HUES48 (cell line): ENCODE measurements around the gene NSRP1.

Experiments used
- H3K27ac ChIP-seq: one replicate; pipeline ENCODE4 v1.7.0; 2013; ENCODE audit warnings: low read depth, low read length, inconsistent platforms
- H3K27me3 ChIP-seq: 2 replicates; pipeline ENCODE4 v1.6.1; 2013; ENCODE audit warnings: mild to moderate bottlenecking, low read length; ENCODE audit not compliant: control insufficient read depth, insufficient read depth
- H3K36me3 ChIP-seq: 2 replicates; pipeline ENCODE4 v1.6.1; 2013; ENCODE audit warnings: low read length; ENCODE audit not compliant: control insufficient read depth, insufficient read depth
- H3K4me1 ChIP-seq: 2 replicates; pipeline ENCODE4 v1.6.1; 2013; ENCODE audit warnings: mild to moderate bottlenecking, low read length; ENCODE audit not compliant: control insufficient read depth, insufficient read depth
- H3K4me3 ChIP-seq: 2 replicates; pipeline ENCODE4 v1.5.1; 2013; ENCODE audit warnings: mild to moderate bottlenecking, low read depth, low read length
- H3K9ac ChIP-seq: 2 replicates; pipeline ENCODE4 v1.6.1; 2013; ENCODE audit warnings: mild to moderate bottlenecking, low read depth, low read length, moderate library complexity
- H3K9me3 ChIP-seq: 2 replicates; pipeline ENCODE4 v1.6.1; 2013; ENCODE audit warnings: low read length; ENCODE audit not compliant: control insufficient read depth, insufficient read depth

The NSRP1 gene

DNA sequence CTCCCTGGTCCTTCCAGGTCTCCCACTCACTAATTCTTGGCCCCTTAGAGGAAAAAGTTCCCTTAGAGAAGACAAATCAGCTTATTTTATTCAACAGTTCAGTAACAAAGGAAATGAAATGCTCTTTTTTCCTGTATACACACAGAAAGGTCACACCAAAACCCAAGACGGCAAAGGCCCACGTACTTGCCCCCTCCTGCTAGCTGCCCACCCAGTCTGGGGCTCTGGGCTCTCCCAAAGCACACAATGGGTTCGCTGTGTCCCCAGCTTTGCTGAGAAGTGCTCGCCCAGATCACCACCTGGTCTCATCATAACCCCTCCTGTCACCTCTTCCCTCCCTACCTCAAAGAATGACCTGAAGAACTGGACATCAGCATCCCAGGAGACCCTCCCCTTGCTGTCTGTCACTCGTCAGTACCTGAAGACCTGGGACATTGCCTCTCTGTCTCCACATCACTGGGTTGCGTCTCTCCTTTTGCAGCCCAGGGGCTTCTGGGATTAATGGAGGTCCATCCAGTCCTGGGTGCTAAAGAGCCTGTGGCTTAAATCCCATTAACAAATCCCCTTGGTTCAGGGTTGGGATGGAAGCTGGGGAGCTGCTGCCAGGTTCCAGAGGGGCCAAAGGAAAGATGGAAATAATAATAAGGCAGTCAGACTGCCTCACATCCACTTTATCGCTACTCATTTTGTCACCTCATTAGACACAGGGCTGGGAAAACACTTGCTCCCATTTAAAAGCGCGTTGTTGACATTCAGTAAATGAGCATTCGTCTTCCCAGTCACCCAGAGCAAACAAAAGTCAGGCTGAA is 115.6 kb downstream of the NSRP1 start:
- H3K36me3 ChIP-seq, result no peaks in the 10 kb centered on the region
- no peak overlapping the region for H3K4me3 ChIP-seq
- no peak overlapping the region for H3K27ac ChIP-seq
- no peaks in the 10 kb centered on the region for H3K9me3 ChIP-seq
- H3K27me3 ChIP-seq, result peaks cover 45% of the 10 kb centered on the region
- H3K4me1 ChIP-seq, result no peaks in the 10 kb centered on the region; the same call in 1 of the 2 replicates
- no peak overlapping the region for H3K9ac ChIP-seq

DNA sequence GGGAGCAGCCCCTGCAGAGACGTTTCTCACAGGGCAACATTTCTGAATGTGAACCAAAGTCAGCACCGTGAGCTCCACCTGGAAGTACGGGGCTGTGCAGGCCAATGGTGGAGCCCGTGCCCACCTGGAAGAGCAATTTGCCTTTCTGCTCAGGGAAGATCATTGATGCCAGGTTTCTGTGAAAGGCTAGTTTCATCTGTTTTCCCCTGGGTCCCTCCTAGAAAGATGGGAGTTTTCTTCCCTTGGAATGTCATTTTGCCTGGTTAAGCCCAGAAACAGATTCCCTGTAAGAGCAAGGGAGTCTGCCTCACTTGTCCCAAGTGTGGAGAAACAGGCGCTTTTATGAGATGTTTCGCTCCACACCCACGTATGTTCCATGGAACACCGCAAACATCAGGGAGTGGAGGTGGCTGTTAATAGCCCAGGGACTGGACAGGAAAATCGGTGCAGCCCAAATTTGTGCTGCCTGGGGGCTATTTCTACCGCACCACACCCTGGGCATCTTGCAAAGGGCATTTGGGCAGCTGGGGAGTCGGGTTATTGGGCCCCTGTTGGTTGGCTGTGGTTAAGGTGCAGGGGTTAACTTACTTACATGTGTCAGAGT is 116.3 kb downstream of the NSRP1 start:
- H3K27me3 ChIP-seq, result peaks cover 52% of the 10 kb centered on the region
- peaks cover 6% of the 10 kb centered on the region for H3K4me1 ChIP-seq
- H3K36me3 ChIP-seq, result no peaks in the 10 kb centered on the region
- no peak overlapping the region for H3K27ac ChIP-seq
- no peaks in the 10 kb centered on the region for H3K9me3 ChIP-seq
- H3K4me3 ChIP-seq, result no peak overlapping the region
- no peak overlapping the region for H3K9ac ChIP-seq

DNA sequence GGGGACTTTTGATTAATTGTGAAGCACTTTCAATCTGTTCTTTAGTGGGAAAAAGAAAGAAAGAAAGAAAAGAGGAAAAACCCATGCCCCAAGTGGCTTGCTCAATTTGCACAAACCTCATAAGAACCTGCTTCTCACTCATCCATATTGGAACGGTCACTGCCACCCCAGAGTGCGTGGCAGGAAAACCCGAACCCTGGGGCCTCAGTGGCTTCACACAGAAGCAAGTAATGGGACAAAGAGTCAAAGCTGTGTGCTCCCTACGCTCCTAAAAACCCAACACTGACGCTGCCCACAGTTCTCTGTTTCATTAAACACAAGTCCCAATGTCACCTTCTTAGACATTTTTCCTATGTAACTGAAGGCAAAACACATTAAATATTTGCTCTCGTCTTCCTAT is 117.7 kb downstream of the NSRP1 start:
- Histone ChIP-seq H3K4me1 (peaks cover 10% of the 10 kb centered on the region), H3K4me3 (no peak overlapping the region), H3K36me3 (no peaks in the 10 kb centered on the region), H3K9ac (no peak overlapping the region), H3K27ac (no peak overlapping the region), H3K9me3 (no peaks in the 10 kb centered on the region), H3K27me3 (peaks cover 65% of the 10 kb centered on the region)

DNA sequence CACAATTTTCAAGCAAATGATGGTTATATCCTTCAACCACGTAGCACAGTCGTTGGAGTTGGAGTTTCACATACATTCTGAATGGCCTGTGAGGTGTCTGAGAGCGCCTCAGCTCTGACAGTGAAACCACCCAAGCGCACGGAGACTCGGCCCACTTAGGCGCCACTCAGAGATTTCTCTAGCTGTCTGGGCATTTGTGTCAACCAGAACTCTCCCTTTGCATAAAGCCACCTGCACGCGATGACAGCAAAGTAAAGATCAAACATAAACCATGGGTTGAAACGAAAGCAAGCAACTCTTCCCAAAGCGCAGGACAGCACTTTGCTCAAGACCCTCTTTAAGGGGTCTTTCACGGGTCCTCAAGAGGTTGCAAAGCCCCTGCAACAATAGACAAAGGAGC is 118.3 kb downstream of the NSRP1 start:
- peaks cover 10% of the 10 kb centered on the region for H3K4me1 ChIP-seq
- H3K4me3 ChIP-seq, result no peak overlapping the region; the same call in 1 of the 2 replicates
- no peak overlapping the region for H3K9ac ChIP-seq
- H3K36me3 ChIP-seq, result no peaks in the 10 kb centered on the region
- no peak overlapping the region for H3K27ac ChIP-seq
- no peaks in the 10 kb centered on the region for H3K9me3 ChIP-seq
- peaks cover 70% of the 10 kb centered on the region for H3K27me3 ChIP-seq

DNA sequence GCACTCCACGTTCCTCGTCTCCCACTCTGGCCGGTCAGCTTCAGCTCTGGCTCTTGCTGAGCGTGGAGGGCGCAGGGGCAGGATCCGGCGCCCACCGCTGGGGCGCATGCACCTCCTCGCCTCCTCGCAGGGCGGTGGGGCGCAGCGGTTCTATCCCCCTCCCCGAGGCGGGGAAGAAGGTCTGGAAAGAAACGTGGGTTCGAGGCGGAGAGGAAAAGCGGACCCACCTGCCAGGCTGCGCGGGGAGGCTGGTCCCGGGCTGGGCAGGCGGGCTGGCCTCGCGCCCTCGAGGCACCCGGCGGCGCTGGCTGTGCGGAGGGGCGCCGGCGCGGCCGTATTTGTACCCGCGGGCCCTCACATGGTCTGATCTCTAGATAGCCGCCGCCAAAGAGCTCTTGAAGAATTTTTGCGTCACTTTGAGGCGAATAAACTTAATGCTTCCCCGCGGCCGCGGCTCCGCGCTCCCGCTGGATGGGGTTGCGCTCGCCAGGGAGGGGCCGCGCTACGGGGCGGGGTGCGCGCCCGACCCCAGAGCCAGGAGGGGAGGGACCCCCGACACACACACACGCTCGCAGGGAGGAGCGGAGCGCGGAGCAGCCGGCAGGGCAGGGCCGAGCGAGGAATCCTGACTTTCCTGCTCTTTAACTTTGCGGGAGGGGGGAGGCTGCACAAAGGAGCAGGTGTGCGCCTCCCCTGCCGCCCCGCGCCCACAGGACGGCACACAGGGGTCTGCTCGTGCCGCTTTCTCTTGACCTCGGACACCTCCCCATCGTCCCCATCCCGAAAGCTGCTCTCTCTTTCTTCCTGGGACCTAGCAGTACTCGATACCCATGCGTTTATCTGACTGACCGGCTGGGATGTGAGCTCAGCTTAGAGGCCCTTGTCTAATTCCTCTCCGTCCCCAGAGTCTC is 119.0 kb downstream of the NSRP1 start, which contains the start of gene SLC6A4:
Gene SLC6A4, minus strand, starts transcription at position 312 of the 911 bp plus-strand sequence. CDS start 13,739 bp downstream, outside the sequence.
- H3K9me3 ChIP-seq, result no peaks in the 10 kb centered on the region
- H3K27me3 ChIP-seq, result peaks cover 72% of the 10 kb centered on the region
- no peak within 1 kb of the TSS for H3K9ac ChIP-seq
- H3K36me3 ChIP-seq, result no peaks in the 10 kb centered on the region
- H3K4me1 ChIP-seq, result peaks cover 10% of the 10 kb centered on the region
- peak within 1 kb of the TSS; percentile 49 for H3K4me3 ChIP-seq
- H3K27ac ChIP-seq, result no peak within 1 kb of the TSS
